Gastrocnemius medialis (tissue), 4 donors: ENCODE data around the gene EAF2. TPM values are rescaled to one million over a fixed set of nuclear protein-coding genes. Genes with fewer than 3 reads are reported as not detected.
"Not testable (repeated sequence)": the region's sequence is repeated elsewhere in the genome, so short reads cannot be mapped to it uniquely, and the experiment has no call there.

Experiments
- ATAC-seq, 2 donors: fragments of 150-250 bp; one replicate each; pipeline ENCODE4 v1.9.1; 2016
- DNase-seq, 2 donors: peaks; one replicate each; pipeline ENCODE4 v3.0.0-alpha.2; 2019
- H3K27ac ChIP-seq, 4 donors: fragments of 200-600 bp; sonication (generic); 1 replicate in 1 of 4; 2 replicates in 3 of 4; pipeline ENCODE4 v1.5.1; 2016 to 2018; ENCODE audit warnings: mild to moderate bottlenecking in 2 of 4, moderate library complexity in 1 of 4
- H3K27me3 ChIP-seq, 3 donors: fragments of 200-600 bp; sonication (generic) in 2 of 3; 1 replicate in 1 of 3; 2 replicates in 2 of 3; pipeline versions ENCODE4 v1.5.1 to v1.6.0; 2016 to 2019; ENCODE audit warnings: mild to moderate bottlenecking in 1 of 3, moderate library complexity in 1 of 3
- H3K36me3 ChIP-seq, 2 donors: fragments of 200-600 bp; sonication (generic) in 1 of 2; one replicate each; pipeline ENCODE4 v1.5.1; 2017 to 2018
- H3K4me1 ChIP-seq, 2 donors: fragments of 200-600 bp; sonication (generic) in 1 of 2; one replicate each; pipeline ENCODE4 v1.5.1; 2016 to 2017; ENCODE audit warnings: mild to moderate bottlenecking in 2 of 2
- H3K4me3 ChIP-seq, 4 donors: fragments of 200-600 bp; sonication (generic) in 3 of 4; 1 replicate in 1 of 4; 2 replicates in 3 of 4; pipeline ENCODE4 v1.5.1; 2016 to 2019; ENCODE audit warnings: mild to moderate bottlenecking in 2 of 4
- H3K9me3 ChIP-seq, 3 donors: fragments of 200-600 bp; sonication (generic) in 2 of 3; 1 replicate in 1 of 3; 2 replicates in 2 of 3; pipeline ENCODE4 v1.5.1; 2016 to 2019
- POLR2A ChIP-seq, 2 donors: fragments of 450-650 bp; IDR thresholded peaks; one replicate each; pipeline ENCODE4 v1.6.1; 2017; ENCODE audit warnings: antibody characterized with exemption in 2 of 2, mild to moderate bottlenecking in 2 of 2, moderate library complexity in 2 of 2
- in situ Hi-C, 4 donors: fragments of 200-750 bp; cut with MboI; loops; one replicate each; pipeline versions ENCODE4 v1.15.0 to v1.8.0; 2017; ENCODE audit warnings: low sequenced_read_pairs in 4 of 4
- intact Hi-C: fragments of 100-400 bp; cut with DNase I; formaldehyde crosslinking; loops from one replicate; pipeline ENCODE4 v1.15.1; 2023; ENCODE audit warnings: low total_unique reads
- total RNA-seq, 4 donors: library from RNA; depleted of rRNA; stranded (reverse); fragments of >200 nt; gene quantifications; one replicate each; pipeline versions ENCODE4 v1.1.0 to v1.2.3, GENCODE V29; 2016
- TF ChIP-seq, protein P1 (sequence below), 5 experiments: fragments of 450-650 bp in 3 of 5; fragments of 200-600 bp in 2 of 5; sonication (generic) in 2 of 5; IDR thresholded peaks in 4 of 5; conservative IDR thresholded peaks in 1 of 5; 1 replicate in 4 of 5; 2 replicates in 1 of 5; pipeline ENCODE4 v1.5.1; 2016 to 2019; ENCODE audit warnings: antibody characterized with exemption in 5 of 5, mild to moderate bottlenecking in 3 of 5, moderate library complexity in 3 of 5

Gene EAF2
- total RNA-seq, 4 donors from 2014 or later: 2.6 to 5.7 (median 3.6) TPM

DNA sequence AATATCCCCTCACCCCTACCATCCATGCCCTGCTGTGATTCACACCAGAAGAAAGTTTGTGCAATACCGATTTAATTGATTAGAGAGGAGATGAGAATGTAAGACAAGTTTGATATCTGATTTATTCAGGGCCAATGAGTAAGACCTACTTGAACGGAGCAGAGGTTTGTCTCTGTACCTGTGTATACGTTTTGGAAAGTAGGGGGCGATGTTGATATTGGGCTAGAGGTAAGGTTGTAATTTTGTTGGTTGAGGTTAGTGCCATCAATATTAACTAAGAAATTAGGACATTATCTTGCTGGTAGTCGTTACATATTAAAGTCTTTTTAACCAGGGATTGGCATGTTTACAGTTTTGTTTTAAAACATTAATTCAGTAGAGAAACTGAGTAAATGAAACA lies 20.5 kb downstream of the EAF2 start:
- no peak for ATAC-seq
- peaks cover 0 to 3% of the 10 kb centered on the region in 2 donors for H3K4me1 ChIP-seq
- peaks cover 0 to 5% of the 10 kb centered on the region in 2 donors for H3K36me3 ChIP-seq
- intact Hi-C loops (no loop called here), in situ Hi-C loops (no loop called here)
- DNase-seq: no peak
- no peak overlapping the region for H3K27ac ChIP-seq
- H3K27me3 ChIP-seq: no peaks in the 10 kb centered on the region
- no peak for TF ChIP-seq POLR2A (IDR thresholded peaks at IDR 0.05)
- TF ChIP-seq, protein P1, sequence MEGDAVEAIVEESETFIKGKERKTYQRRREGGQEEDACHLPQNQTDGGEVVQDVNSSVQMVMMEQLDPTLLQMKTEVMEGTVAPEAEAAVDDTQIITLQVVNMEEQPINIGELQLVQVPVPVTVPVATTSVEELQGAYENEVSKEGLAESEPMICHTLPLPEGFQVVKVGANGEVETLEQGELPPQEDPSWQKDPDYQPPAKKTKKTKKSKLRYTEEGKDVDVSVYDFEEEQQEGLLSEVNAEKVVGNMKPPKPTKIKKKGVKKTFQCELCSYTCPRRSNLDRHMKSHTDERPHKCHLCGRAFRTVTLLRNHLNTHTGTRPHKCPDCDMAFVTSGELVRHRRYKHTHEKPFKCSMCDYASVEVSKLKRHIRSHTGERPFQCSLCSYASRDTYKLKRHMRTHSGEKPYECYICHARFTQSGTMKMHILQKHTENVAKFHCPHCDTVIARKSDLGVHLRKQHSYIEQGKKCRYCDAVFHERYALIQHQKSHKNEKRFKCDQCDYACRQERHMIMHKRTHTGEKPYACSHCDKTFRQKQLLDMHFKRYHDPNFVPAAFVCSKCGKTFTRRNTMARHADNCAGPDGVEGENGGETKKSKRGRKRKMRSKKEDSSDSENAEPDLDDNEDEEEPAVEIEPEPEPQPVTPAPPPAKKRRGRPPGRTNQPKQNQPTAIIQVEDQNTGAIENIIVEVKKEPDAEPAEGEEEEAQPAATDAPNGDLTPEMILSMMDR (IDR thresholded peaks at IDR 0.05 in 4 of 5, conservative IDR thresholded peaks at IDR 0.05 in 1 of 5): no peak
- no peaks in the 10 kb centered on the region for H3K9me3 ChIP-seq
- H3K4me3 ChIP-seq: no peak overlapping the region

- H3K36me3 ChIP-seq, in situ Hi-C loops, DNase-seq, H3K27me3 ChIP-seq, H3K4me1 ChIP-seq, H3K9me3 ChIP-seq, ATAC-seq, intact Hi-C loops, H3K4me3 ChIP-seq, H3K27ac ChIP-seq: not testable (repeated sequence)
Measured at GRCh38 chr3:121857778-121858177, 22.8 kb downstream of the EAF2 start.

DNA sequence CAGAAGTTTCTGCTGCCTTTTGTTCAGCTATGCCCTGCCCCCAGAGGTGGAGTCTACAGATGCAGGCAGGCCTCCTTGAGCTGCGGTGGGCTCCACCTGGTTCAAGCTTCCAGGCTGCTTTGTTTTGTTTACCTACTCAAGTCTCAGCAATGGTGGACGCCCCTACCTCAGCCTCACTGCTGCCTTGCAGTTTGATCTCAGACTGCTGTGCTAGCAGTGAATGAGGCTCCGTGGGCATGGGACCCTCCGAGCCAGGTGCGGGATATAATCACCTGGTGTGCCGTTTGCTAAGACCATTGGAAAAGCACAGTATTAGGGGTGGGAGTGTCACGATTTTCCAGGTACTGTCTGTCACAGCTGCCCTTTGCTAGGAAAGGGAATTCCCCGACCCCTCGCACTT lies 28.2 kb downstream of the EAF2 start:
- H3K36me3 ChIP-seq: peaks cover 0 to 12% of the 10 kb centered on the region in 2 donors
- intact Hi-C loops, H3K27ac ChIP-seq, H3K4me3 ChIP-seq, H3K9me3 ChIP-seq, H3K4me1 ChIP-seq, in situ Hi-C loops, H3K27me3 ChIP-seq, DNase-seq, ATAC-seq: not testable (repeated sequence)

DNA sequence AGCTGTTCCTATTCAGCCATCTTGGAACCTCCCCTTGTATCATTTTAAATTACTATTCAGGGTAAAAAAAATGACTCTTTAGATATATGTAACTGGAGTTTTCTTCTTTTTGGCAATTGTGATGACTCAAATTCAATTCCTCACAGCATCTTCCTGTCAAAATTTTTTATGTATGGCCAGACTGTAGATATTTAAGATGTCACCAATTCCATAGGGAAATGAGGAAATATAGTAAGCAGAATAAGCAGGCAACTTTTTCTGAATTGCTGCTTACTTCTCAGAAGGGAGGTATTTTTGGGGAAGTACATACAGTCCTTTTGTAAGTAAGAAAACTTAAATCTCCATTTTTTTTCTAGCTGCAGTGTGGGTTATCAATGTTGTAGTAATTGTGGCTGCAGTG lies 28.8 kb downstream of the EAF2 start:
- intact Hi-C loops: no loop called here
- no peaks in the 10 kb centered on the region for H3K4me1 ChIP-seq
- ATAC-seq: no peak
- no peak for DNase-seq
- H3K4me3 ChIP-seq: no peak overlapping the region
- peaks cover 0 to 12% of the 10 kb centered on the region in 2 donors for H3K36me3 ChIP-seq
- H3K27ac ChIP-seq: no peak overlapping the region
- no peaks in the 10 kb centered on the region for H3K9me3 ChIP-seq
- no peaks in the 10 kb centered on the region for H3K27me3 ChIP-seq
- in situ Hi-C loops: no loop called here
- no peak for TF ChIP-seq POLR2A (IDR thresholded peaks at IDR 0.05)
- TF ChIP-seq, protein P1 (IDR thresholded peaks at IDR 0.05 in 4 of 5, conservative IDR thresholded peaks at IDR 0.05 in 1 of 5): no peak

DNA sequence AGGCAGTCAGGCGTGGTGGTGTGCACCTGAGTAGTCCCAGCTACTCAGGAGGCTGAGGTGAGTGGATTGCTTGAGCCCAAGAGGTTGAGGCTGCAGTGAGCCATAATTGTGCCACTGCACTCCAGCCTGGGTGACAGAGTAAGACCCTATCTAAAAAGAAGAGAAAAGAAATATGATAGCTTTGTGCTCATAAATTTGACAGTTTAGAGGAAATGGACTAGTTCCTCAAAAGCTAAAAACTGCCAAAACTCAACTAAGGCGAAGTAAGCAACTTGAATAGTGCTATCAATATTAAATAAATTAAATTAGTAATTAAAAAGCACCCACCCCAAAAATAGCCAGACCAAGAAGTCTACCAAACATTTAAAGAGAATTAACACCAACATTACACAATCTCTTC lies 34.7 kb downstream of the EAF2 start:
- in situ Hi-C loops: no loop called here

More for the DNA sequence above, 34.7 kb downstream of the EAF2 start:
- peaks cover 0 to 13% of the 10 kb centered on the region in 2 donors for H3K36me3 ChIP-seq
- TF ChIP-seq, protein P1 (IDR thresholded peaks at IDR 0.05 in 4 of 5, conservative IDR thresholded peaks at IDR 0.05 in 1 of 5): no peak
- no peak for TF ChIP-seq POLR2A (IDR thresholded peaks at IDR 0.05)
- no peaks in the 10 kb centered on the region for H3K27me3 ChIP-seq
- intact Hi-C loops: no loop called here
- H3K27ac ChIP-seq: no peak overlapping the region
- ATAC-seq (no peak), DNase-seq (no peak)
- no peaks in the 10 kb centered on the region for H3K9me3 ChIP-seq
- no peak overlapping the region for H3K4me3 ChIP-seq
- H3K4me1 ChIP-seq: no peaks in the 10 kb centered on the region
